Stimulated activated CD8-positive, alpha-beta memory T cell treated with anti-CD3 and anti-CD28 coated beads, Interleukin-15, amount 100 ng/mL, for 24 hours (primary cell): ENCODE results near the gene UNC5A.

Experiments
- DNase-seq: peaks from one replicate; pipeline ENCODE4 v3.0.0-alpha.2; 2020; ENCODE audit warnings: low read depth

The UNC5A gene

GRCh38 chr5:176800024-176800423, 10.3 kb upstream of the UNC5A start:
- DNase-seq = no peak

DNA sequence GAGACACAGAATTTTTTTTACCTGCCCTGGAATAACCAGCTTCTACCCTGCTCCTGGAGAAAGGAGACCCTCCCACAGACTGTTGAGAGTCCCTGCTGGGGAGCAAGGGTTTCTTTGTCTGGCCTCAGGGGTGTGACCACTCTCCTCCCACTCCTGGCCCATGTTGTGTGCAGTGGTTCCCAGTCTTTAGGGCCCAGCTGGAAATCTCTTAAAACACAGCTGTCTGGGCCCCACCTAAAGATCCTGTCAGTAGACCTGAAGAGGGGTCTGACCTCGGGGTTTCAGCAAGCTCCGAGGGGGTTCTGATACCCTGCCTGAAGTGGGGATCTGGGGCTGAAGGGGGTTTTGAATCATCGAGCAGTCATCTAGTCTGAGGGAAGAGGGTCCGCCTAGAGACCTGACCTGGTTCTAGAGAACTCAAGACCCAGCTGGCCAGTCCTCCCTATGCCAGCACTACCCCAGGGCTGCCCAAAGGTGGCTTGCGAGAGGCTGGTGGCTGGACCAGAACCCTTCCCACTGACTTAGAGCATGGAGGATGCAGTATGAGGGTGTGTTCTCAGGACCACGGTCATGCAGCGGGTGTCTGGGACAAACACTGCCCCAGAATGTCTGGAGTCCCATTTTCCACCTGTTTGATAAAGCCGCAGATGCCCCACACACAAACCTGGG, 8.1 kb upstream of the UNC5A start:
- DNase-seq = no peak

DNA sequence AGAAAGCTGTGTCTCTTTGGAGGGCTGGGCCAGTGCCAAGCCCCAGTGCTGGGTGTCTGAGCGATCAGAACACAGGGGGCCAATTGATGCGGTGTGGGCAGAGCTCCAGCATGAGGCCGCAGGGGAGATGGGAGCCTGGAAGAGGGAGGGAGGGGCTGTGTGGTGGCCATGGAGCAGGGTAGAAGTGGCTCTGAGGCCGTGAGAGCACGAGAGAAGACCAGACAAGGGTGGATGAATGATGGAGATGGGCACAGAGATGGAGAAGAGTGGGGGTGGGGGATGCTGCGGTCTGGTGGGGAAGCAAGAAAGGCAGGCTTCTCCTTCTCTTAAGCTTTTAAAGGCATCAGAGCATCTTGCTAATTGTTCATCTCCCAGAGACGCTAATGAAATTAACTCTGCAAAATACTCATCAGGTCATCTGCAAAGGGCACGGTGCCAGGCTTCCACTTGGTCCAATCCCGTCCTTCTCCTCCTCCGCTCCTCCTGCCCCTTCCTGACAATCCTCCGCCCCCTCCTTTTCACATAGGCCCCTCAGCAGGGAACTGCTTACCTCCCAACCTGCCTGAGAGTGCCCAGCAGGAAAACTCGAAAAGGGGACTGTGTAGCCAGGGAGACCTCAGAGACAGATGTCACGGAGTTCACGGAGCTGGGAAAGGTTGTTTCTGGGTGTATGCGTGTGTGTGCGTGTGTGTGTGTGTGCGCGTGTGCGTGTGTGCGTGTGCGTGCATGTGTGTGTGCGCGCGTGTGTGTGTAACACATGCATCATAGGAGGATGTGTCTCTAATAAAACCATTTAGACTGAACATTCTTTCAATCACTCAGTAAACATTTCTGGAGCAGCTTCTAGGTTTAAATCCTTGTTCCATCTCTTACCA, 7.1 kb upstream of the UNC5A start:
- no peak for DNase-seq

DNA sequence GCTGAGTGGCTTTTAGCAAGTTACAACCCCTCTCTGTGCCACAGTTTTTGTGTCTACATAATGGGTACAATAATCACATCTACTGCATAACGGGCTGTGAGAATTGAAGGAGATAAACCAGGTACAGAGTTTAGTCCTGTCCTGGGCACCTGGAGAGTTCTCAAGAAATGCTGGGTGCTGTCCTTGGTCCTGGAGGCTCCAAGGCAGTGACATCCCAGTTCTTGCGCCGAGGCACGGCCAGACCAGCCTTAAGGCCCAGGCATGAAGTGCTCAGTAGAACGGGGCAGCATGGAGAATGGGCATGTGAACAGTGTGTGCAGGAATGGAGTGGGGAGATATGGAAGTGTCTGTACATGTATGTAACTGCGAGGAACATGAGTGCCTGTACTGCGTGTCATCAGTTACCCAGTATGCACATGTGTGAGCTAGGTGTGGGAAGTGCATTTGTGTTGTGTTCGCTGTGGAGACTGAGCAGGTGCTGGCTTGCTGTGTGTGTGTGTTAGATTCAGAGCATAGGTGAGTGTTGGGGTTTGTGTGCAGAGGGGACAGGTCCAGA, 6.3 kb upstream of the UNC5A start:
- DNase-seq = no peak

- no peak for DNase-seq
These were observed 4.2 kb upstream of the UNC5A start for GRCh38 chr5:176806137-176806536.

DNA sequence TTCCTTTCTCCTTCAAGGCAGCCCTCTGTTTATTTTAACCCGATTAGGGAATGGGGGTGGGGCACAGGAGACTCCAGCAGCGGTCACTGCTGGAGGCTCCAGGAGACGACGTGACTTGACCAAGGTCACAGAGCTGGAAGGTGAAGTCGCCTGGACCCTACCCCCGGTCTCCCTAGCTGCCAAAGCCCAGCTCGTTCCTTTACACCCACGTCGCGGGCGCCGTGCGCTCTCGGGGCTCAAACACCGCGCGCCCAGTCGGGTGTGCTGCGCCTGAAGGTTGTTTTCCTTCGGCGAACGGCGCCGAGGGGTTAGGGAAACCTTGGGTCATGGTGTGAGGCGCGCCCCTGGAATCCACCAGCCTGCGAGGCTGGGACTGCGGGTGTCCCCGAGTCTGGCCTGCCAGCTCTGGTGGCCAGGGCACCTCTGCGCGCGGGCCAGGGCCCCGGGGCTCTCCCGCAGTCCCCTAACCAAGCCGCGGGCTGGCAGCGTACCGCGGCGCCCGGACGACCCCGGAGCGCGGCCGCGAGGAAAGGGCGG, 747 bp upstream of the UNC5A start:
- no peak for DNase-seq

GRCh38 chr5:176810687-176811501, 535 bp downstream of the UNC5A start:
- no peak for DNase-seq

GRCh38 chr5:176812269-176813259, 2.2 kb downstream of the UNC5A start:
- DNase-seq = no peak

DNA sequence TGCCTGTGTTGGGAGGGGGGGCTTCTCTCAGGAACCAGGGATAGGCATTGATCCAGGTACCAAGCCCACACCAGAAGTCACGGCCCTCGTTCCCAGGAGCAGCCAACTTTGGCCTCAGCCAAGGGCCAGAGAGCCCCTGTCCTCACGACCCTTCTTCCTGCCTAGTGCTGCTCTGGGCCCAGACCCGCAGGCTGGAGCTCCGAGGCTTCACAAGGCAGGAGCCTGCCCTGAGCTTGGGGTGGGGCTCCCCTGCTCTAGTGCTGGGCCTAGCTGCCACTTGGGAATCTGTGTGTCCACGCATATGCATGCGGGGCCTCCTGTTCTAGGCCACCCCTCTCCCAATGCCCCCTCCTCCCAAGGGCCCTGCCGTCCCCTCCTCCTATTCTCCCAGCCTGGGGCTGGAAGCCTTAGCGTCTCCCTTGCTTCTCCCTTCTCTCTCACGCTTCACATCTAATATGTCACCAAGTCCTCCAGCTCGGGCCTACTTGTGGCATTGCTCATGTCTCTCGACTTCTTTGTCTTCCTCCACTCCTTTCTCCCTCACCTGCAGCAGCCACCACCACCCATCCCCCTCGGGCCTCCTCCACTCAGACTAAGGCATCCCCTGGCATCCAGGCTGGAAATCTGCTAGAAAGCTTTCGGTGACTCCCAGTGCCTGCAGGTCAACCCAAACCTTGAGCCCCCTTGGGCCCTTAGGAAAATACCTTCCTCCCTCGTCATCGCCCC, 3.4 kb downstream of the UNC5A start:
- DNase-seq = no peak

DNA sequence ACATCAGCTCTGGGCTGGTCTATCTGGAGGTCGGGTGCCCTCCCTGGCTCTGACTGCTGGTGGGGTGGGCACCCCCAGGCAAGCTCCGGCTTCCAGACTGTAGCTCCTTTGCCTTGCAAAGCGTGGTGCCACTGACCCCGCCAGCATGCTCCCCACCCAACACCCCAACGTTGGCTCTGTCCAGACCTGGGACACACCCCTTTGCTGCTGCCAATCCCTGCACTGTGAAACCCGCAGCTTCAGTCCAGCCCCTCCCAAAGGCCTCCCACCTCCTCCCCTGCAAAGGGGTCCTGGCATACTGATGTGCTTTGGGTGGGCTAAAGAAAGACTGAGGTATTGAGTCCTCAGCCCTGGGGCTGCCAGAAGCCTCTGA, 3.9 kb downstream of the UNC5A start:
- DNase-seq = no peak

DNA sequence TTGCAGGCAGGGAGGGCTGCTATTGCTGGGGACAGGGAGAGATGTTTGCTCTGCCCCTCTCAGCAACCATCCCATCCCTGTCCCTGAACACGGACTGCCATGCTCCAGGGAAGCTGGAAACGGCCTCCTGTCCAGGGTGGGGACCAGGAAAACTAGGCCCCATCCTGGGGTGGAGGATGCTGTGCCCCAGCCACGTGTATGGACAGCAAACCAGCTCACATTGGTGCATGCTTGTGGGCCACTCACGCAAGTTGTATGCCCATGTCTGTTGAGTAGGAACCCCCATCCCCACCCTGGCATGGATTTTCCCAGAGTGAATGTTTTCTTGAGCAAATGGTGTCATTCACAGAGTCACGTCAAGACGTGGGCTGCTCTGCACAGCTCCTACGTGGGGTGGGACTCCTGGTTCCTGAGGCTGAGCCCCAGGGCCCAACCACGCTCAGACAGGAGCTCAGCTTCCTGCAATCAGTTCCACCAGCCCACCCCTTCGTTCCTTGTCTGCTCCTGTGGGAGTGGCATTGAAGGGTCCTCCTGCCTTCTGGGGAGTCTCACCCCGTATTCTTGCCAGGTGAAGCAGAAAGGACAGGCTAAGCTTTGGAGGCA, 4.6 kb downstream of the UNC5A start:
- no peak for DNase-seq

- DNase-seq = no peak
These were observed 5.8 kb downstream of the UNC5A start for GRCh38 chr5:176816043-176816745.

GRCh38 chr5:176816791-176817347, 6.5 kb downstream of the UNC5A start:
- DNase-seq = no peak

- DNase-seq = no peak
These were observed 7.0 kb downstream of the UNC5A start for GRCh38 chr5:176817369-176817840.

DNA sequence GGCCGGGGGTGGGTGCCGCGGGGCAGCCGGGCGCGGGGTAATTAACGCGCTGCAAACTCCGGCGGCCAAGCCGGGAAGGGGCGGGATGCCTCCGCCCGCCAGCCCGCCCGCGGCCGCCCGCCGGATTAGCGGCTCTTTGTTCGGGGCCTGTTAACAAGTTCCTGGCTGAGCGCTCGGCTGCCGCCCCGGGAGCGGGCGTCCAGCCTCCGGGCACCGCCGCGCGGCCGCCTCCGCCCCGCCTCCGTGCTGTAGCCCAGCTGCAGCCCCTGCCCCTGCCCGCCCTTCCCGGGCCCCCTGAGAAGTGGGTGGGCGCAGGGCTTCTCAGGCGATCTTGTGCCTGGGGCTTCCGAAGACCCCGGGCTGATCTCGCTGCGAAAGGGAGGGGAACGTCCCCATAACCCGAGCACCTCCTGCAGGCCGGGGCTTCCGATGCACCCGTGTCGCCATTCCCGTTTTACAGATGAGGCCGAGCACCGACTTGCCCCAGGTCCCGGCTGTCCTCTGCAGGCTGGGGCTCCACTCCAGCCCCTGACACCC, 7.5 kb downstream of the UNC5A start:
- DNase-seq = no peak

DNA sequence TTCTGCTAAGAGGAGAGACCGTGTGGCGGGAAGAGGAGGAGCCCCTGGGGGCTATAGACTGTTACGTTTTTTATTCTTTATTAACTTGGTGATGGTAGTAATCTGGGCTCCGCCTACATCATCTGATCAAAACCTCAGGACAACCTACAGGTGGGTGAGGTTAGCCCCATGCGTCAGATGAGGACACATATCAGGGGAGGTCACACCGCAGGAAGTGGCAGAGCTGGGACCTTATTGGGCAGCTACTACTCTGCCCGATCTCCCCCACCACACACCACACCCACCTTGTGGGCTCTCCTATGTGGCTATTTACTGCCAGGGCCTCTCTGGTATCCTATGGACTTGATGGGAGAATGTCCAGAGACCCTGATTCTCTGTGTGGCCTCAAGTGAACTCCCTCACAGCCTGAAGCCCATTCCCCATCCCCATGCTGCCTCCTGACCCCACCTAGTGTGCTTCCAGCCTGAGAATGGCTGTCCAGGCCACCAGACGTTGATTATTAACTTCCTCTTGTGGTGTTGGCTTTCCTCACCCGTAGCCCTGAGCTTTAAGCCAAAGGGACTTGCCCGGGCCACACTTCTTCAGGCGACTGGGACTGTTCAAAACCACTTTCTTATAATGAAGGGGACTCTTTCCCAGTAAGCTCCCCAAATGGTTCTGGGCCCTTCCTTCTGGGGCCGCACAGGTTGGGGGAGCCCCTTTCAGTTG, 8.2 kb downstream of the UNC5A start:
- no peak for DNase-seq

DNA sequence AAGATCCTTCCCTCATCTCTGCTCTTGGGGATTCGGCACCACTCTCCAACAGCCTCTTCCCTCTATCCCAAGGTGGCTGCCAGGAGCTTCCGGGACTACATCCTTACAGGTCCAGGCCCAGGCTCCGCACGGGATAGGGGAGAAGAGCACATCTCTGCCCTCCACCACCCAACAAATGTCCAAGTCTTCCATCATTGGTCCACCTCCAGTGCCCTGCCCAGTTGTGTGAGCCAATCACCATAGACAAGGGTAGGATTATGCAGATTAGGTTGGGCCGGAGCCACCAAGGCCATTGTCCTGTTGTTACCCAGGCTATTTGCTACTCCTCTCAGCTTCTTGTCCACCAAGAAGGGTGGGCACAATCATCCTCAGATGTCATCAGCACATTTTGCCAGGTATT, 9.1 kb downstream of the UNC5A start:
- no peak for DNase-seq

DNA sequence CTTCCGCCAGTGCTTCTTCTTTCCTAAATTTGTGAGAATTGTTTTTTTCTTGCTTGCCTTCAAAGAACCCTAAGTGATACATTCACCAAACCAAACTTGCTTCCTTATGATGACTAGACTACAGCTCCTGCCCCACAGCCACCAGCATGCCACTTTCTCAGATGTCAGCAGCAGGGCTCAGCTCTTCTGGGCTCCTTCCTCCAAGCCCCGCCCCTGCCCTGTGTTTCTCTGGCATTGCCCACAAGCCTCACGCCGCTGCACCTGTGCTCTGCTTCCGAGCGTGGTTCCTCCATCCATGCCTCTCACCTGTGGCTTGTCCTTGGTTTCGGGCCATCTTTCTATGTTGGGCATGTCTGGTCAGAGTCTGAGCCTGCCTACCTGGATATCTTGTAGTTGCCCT, 10.6 kb downstream of the UNC5A start:
- DNase-seq = no peak
